GM12878 (cell line): ENCODE data around the gene APOE. TPM values are rescaled to one million over a fixed set of nuclear protein-coding genes. Genes with fewer than 3 reads are reported as not detected.

Experiments
- ATAC-seq: fragments of 200-7000 bp; cut with Tn5 transposase; 3 replicates; pipeline ENCODE4 v1.9.1; 2020; ENCODE audit warnings: mild to moderate bottlenecking, moderate library complexity
- BruUV-seq: library from RNA; stranded (reverse); fragments of 400-500 nt; replicated peaks from 2 replicates; lab custom pipeline; 2021; lab: Mats Ljungman, UMichigan
- CTCF ChIA-PET: fragments of 300-600 bp; sonication (Branson Sonifier 250); formaldehyde crosslinking; extraction: SDS; loops from one replicate; lab custom pipeline; 2021; ENCODE audit warnings: inconsistent platforms; lab: Yijun Ruan, JAX
- POLR2A ChIA-PET: fragments of 350-600 bp; formaldehyde crosslinking; extraction: SDS; loops from one replicate; lab custom pipeline; 2021; ENCODE audit warnings: inconsistent platforms; lab: Charles Lee
- RAD21 ChIA-PET: fragments of 300-600 bp; sonication (Branson Sonifier 250); formaldehyde crosslinking; loops from one replicate; lab custom pipeline; 2023; ENCODE audit warnings: antibody characterized with exemption; ENCODE audit not compliant: unreplicated experiment; lab: Charles Lee
- SMC1A ChIA-PET: fragments of 300-600 bp; sonication (Branson Sonifier 250); formaldehyde crosslinking; loops from one replicate; lab custom pipeline; 2023; ENCODE audit not compliant: unreplicated experiment, uncharacterized antibody; lab: Charles Lee
- DNase-seq: peaks from one replicate; pipeline ENCODE4 v3.0.0-alpha.2; 2011; ENCODE audit warnings: low read depth, low spot score
- FAIRE-seq: peaks from 3 replicates; lab custom pipeline; 2011; peaks lifted over from hg19 to GRCh38; lab: Jason Lieb, UNC
- H2AFZ ChIP-seq: 2 replicates; pipeline ENCODE4 v1.6.0; 2011; ENCODE audit warnings: low read depth, low read length, control low read depth; ENCODE audit not compliant: control insufficient read depth
- H3K27ac ChIP-seq: 2 replicates; pipeline ENCODE4 v1.5.1; 2011; ENCODE audit warnings: control low read depth; ENCODE audit not compliant: control insufficient read depth, insufficient read depth
- H3K27me3 ChIP-seq, 2 experiments: replicated peaks in 1 of 2; 2 replicates each; pipeline versions ENCODE4 v1.6.0 to v1.6.1; 2011; ENCODE audit warnings: low read length in 1 of 2; ENCODE audit not compliant: control insufficient read depth in 2 of 2, insufficient read depth in 2 of 2
- H3K36me3 ChIP-seq, 2 experiments: 2 replicates each; pipeline ENCODE4 v1.5.1; 2011; ENCODE audit warnings: low read length in 1 of 2; ENCODE audit not compliant: control insufficient read depth in 2 of 2, insufficient read depth in 2 of 2
- H3K4me1 ChIP-seq: 2 replicates; pipeline ENCODE4 v1.6.1; 2011; ENCODE audit warnings: mild to moderate bottlenecking, low read length, moderate library complexity, mixed read lengths; ENCODE audit not compliant: control insufficient read depth, insufficient read depth
- H3K4me2 ChIP-seq: 2 replicates; pipeline ENCODE4 v1.6.0; 2011; ENCODE audit warnings: control low read depth; ENCODE audit not compliant: control insufficient read depth, insufficient read depth
- H3K4me3 ChIP-seq: fragments of 200-600 bp; sonication (generic); 2 replicates; pipeline ENCODE4 v1.5.1; 2016
- H3K79me2 ChIP-seq: 2 replicates; pipeline ENCODE4 v1.6.0; 2011; ENCODE audit warnings: low read length; ENCODE audit not compliant: control insufficient read depth, insufficient read depth
- H3K9ac ChIP-seq: 2 replicates; pipeline ENCODE4 v1.8.0; 2011; ENCODE audit warnings: low read length, control low read depth, mixed read lengths; ENCODE audit not compliant: control insufficient read depth, insufficient read depth
- H3K9me3 ChIP-seq: replicated peaks from 3 replicates; pipeline ENCODE4 v1.5.1; 2011; ENCODE audit warnings: mild to moderate bottlenecking, low read length; ENCODE audit not compliant: control insufficient read depth, insufficient read depth
- H4K20me1 ChIP-seq: 2 replicates; pipeline ENCODE4 v1.6.0; 2011; ENCODE audit not compliant: control insufficient read depth, insufficient read depth
- BMI1 ChIP-seq: fragments of 450-650 bp; IDR thresholded peaks from 2 replicates; pipeline ENCODE4 v1.6.1; 2016; ENCODE audit warnings: mild to moderate bottlenecking, moderate library complexity, borderline replicate concordance
- E2F8 ChIP-seq: fragments of 450-650 bp; IDR thresholded peaks from 2 replicates; pipeline ENCODE4 v1.6.1; 2018; ENCODE audit warnings: mild to moderate bottlenecking, low read depth, moderate library complexity; ENCODE audit not compliant: partially characterized antibody
- NFYA ChIP-seq: IDR thresholded peaks from 2 replicates; pipeline ENCODE4 v1.6.1; 2011; ENCODE audit warnings: low read depth, mild to moderate bottlenecking, low read length, improper control_type of control experiment, borderline replicate concordance
- PAX8 ChIP-seq: fragments of 450-650 bp; IDR thresholded peaks from 2 replicates; pipeline ENCODE4 v1.6.1; 2017; ENCODE audit warnings: mild to moderate bottlenecking, moderate library complexity
- SMC3 ChIP-seq: IDR thresholded peaks from 2 replicates; pipeline ENCODE4 v1.6.1; 2011; ENCODE audit warnings: low read length, improper control_type of control experiment, borderline replicate concordance
- SP1 ChIP-seq: IDR thresholded peaks from one replicate; pipeline ENCODE4 v1.6.1; 2011; ENCODE audit warnings: low read depth, low read length
- ZNF274 ChIP-seq: IDR thresholded peaks from one replicate; pipeline ENCODE4 v1.8.0; 2011; ENCODE audit not compliant: insufficient read length, insufficient read depth
- WGBS: methylation state at CpG from one replicate; pipeline ENCODE4 v1.1.6; 2016; ENCODE audit warnings: low lambda C conversion rate; ENCODE audit not compliant: insufficient replicate concordance, insufficient coverage; ENCODE audit errors: missing lambda C conversion rate; 5-methylcytosine and 5-hydroxymethylcytosine counted together
- in situ Hi-C: fragments of 300-500 bp; cut with MboI; formaldehyde crosslinking; loops from 9 replicates; pipeline ENCODE4 v1.14.3; 2018; ENCODE audit warnings: mixed read lengths
- intact Hi-C: fragments of 100-400 bp; cut with micrococcal nuclease; formaldehyde crosslinking; loops from one replicate; pipeline ENCODE4 v1.14.2; 2022; ENCODE audit not compliant: unreplicated experiment
- polyA plus RNA-seq, 11 experiments: library from polyadenylated mRNA; depleted of rRNA in 4 of 11; unstranded in 6 of 11; stranded (reverse) in 5 of 11; fragments of >200 nt; fragmentation: Nextera tagmentation in 4 of 11; fragmentation: Illumina TruSeq in 1 of 11; extraction: Ambion mirVana in 4 of 11; extraction: Trizol in 1 of 11; gene quantifications; 1 replicate in 1 of 11; 2 replicates in 10 of 11; pipeline versions ENCODE4 v1.2.1 to v1.2.3, GENCODE V29; 2011 to 2016; ENCODE audit warnings: inconsistent platforms in 2 of 11, missing spikeins in 2 of 11, low read depth in 1 of 11
- total RNA-seq, 4 experiments: library from RNA; depleted of rRNA in 3 of 4; stranded (reverse); fragments of >200 nt in 3 of 4; fragmentation: Illumina TruSeq in 1 of 4; extraction: Trizol in 1 of 4; gene quantifications; 2 replicates each; pipeline versions ENCODE4 v1.2.1 to v1.2.3, GENCODE V29; 2013 to 2021
- TF ChIP-seq, protein P1 (sequence below): IDR thresholded peaks from 2 replicates; pipeline ENCODE4 v1.6.1; 2012; ENCODE audit warnings: mild to moderate bottlenecking, low read depth, low read length
- TF ChIP-seq, protein P2 (sequence below): fragments of 450-650 bp; IDR thresholded peaks from 2 replicates; pipeline ENCODE4 v1.6.1; 2016; ENCODE audit warnings: mild to moderate bottlenecking, moderate library complexity, borderline replicate concordance

The APOE gene
- total and polyA plus RNA-seq, 10 of the 15 experiments (the other 5 are each of a cell fraction or from before 2014, with no cell fraction given) = 0.22 to 3.7 (median 0.44) TPM; not detected in 4

DNA sequence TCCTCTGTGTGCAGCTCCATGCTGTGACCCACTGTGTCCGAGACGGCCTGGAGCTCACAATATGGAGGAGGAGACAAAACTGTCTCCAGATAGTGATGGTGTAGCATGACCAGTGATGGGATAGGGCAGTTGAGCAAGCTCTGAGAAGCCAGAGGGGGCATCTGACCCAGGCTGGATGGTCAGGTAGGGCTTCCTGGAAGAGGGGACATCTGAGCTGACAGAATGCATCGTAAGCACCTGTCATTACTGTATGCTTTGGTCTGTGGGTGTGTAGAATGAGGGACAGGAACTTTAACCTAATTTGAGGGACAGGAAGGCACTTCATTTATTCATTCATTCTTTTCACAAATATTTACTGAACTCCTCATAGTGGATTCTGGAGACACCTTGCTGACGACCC, 21.0 kb upstream of the APOE start:
- CTCF ChIA-PET = interaction anchor here (1.1 to 1.4 kb wide), 2 partner anchors 101 to 314 kb away, joined by 3 to 4 read pairs; no protein-coding TSS in a partner anchor
- peaks cover 1% of the 10 kb centered on the region for H3K4me1 ChIP-seq
- in situ Hi-C loops (no loop called here), intact Hi-C loops (no loop called here)
- H4K20me1 ChIP-seq = no peaks in the 10 kb centered on the region
- H3K27me3 ChIP-seq = no peaks in the 10 kb centered on the region
- SMC1A ChIA-PET = interaction anchor here (0.7 kb wide), 1 partner anchor 80 kb away, joined by 4 read pairs; no protein-coding TSS in a partner anchor
- RAD21 ChIA-PET = no interaction called here
- FAIRE-seq (no peak), DNase-seq (no peak), ATAC-seq (no peak)
- no peaks in the 10 kb centered on the region for H3K79me2 ChIP-seq
- BruUV-seq = no TSS peak
- H3K9me3 ChIP-seq = no peaks in the 10 kb centered on the region; the same call in 2 of the 3 replicates
- POLR2A ChIA-PET = interaction anchor here (0.6 kb wide), 1 partner anchor 14 kb away, joined by 3 read pairs; no protein-coding TSS in a partner anchor
- no peaks in the 10 kb centered on the region for H3K36me3 ChIP-seq
- H3K4me3 ChIP-seq = no peak overlapping the region
- no peak for TF ChIP-seq BMI1
- no peak for TF ChIP-seq SP1
- TF ChIP-seq, protein P1, sequence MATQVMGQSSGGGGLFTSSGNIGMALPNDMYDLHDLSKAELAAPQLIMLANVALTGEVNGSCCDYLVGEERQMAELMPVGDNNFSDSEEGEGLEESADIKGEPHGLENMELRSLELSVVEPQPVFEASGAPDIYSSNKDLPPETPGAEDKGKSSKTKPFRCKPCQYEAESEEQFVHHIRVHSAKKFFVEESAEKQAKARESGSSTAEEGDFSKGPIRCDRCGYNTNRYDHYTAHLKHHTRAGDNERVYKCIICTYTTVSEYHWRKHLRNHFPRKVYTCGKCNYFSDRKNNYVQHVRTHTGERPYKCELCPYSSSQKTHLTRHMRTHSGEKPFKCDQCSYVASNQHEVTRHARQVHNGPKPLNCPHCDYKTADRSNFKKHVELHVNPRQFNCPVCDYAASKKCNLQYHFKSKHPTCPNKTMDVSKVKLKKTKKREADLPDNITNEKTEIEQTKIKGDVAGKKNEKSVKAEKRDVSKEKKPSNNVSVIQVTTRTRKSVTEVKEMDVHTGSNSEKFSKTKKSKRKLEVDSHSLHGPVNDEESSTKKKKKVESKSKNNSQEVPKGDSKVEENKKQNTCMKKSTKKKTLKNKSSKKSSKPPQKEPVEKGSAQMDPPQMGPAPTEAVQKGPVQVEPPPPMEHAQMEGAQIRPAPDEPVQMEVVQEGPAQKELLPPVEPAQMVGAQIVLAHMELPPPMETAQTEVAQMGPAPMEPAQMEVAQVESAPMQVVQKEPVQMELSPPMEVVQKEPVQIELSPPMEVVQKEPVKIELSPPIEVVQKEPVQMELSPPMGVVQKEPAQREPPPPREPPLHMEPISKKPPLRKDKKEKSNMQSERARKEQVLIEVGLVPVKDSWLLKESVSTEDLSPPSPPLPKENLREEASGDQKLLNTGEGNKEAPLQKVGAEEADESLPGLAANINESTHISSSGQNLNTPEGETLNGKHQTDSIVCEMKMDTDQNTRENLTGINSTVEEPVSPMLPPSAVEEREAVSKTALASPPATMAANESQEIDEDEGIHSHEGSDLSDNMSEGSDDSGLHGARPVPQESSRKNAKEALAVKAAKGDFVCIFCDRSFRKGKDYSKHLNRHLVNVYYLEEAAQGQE = no peak
- no peak for TF ChIP-seq PAX8
- no peak for TF ChIP-seq ZNF274
- TF ChIP-seq, protein P2, sequence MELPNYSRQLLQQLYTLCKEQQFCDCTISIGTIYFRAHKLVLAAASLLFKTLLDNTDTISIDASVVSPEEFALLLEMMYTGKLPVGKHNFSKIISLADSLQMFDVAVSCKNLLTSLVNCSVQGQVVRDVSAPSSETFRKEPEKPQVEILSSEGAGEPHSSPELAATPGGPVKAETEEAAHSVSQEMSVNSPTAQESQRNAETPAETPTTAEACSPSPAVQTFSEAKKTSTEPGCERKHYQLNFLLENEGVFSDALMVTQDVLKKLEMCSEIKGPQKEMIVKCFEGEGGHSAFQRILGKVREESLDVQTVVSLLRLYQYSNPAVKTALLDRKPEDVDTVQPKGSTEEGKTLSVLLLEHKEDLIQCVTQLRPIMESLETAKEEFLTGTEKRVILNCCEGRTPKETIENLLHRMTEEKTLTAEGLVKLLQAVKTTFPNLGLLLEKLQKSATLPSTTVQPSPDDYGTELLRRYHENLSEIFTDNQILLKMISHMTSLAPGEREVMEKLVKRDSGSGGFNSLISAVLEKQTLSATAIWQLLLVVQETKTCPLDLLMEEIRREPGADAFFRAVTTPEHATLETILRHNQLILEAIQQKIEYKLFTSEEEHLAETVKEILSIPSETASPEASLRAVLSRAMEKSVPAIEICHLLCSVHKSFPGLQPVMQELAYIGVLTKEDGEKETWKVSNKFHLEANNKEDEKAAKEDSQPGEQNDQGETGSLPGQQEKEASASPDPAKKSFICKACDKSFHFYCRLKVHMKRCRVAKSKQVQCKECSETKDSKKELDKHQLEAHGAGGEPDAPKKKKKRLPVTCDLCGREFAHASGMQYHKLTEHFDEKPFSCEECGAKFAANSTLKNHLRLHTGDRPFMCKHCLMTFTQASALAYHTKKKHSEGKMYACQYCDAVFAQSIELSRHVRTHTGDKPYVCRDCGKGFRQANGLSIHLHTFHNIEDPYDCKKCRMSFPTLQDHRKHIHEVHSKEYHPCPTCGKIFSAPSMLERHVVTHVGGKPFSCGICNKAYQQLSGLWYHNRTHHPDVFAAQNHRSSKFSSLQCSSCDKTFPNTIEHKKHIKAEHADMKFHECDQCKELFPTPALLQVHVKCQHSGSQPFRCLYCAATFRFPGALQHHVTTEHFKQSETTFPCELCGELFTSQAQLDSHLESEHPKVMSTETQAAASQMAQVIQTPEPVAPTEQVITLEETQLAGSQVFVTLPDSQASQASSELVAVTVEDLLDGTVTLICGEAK = no peak
- no peak for TF ChIP-seq SMC3
- TF ChIP-seq E2F8 = no peak
- no peak for TF ChIP-seq NFYA
- H3K4me2 ChIP-seq = no peak overlapping the region
- H2AFZ ChIP-seq = no peak overlapping the region
- WGBS = 47% methylated on average over 4 of the region's 4 CpGs
- H3K27ac ChIP-seq = no peak overlapping the region
- no peak overlapping the region for H3K9ac ChIP-seq
